ENCODE results near the gene PBOV1. TPM values are rescaled to one million over a fixed set of nuclear protein-coding genes. Genes with fewer than 3 reads are reported as not detected.

The PBOV1 gene
- total RNA-seq, 1 donor: not detected

DNA sequence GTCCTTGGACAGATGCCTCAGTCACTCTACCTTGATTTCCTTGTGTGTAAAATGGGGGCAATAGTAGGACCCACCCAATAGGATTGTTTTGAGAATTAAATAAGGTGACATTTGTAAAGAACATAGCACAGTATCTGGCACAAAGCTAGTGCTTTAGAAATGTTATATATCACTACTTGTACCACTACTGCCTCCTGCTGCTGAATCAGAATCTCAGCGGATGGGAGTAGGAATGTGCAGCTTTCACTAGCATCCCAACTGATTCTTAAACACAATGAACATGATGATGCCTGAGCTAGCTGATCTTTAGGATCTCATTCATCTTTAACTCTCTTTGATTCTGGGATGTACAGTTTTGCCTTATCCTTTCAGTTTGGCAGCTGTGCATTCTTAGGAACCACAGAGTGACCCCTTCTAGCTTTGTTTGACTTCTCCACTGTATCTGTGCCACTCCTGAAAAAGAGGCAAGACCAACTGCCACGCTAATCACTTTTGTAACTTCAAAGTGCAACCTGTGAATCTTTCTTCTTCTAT lies 7.2 kb downstream of the PBOV1 start:
- H3K4me3 ChIP-seq (ENCODE audit: low read depth, low read length): no peak overlapping the region
- no peak for DNase-seq (ENCODE audit: low read depth)
- no peak for TF ChIP-seq CTCF (IDR thresholded peaks at IDR 0.05; ENCODE audit: insufficient read depth, low read depth, low read length)

DNA sequence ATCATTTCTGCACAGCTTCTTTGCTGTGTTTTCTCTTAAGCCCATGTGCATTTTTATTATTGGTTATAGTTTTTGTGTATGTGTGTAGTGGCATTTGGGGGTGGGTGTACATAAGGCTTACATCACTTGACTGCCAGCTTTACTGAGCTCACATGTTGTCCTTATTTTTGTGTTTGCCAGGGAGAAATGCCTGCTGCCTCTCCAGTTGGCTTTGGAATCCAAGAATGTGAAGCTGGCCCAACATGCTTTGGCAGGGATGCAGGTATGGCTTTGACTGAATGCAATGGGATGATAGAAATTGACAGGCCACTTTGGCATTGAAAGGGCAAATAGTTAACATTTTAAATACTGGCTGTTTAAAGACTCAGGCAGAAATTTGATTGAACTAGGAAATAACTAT lies 11.4 kb downstream of the PBOV1 start:
- no peak for DNase-seq (ENCODE audit: low read depth)
- TF ChIP-seq CTCF (IDR thresholded peaks at IDR 0.05; ENCODE audit: insufficient read depth, low read depth, low read length): no peak
- no peak overlapping the region for H3K4me3 ChIP-seq (ENCODE audit: low read depth, low read length)

DNA sequence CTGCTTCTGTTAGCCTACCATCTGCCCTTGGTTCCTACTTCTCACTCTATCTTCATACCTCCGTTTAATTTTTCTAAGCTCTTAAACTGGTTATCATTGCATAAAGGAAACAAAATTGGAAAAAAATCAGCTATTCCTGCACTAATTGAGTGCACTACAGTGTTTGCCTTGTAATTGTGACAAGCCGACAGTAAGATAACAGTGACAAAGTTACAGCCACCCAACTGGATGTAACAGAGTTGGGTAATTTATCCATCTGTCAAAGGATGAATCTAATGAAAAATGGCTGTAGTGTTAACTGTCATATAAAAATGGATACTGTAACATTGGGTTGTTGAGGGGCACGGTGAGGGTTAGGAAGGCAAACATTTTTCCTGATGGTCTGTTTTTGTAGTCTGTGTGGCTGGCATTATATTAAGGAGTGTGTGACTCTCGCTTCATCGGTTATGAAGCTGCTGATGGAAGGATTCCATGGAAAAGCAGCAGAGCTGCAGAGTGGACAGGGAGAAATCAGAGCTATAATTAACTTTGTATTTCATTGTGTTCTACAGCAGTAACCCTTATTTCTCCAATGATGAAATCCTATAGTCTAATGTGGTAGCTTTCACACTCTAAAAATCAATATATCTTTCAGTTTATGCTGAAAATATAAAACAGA lies 12.7 kb downstream of the PBOV1 start:
- DNase-seq (ENCODE audit: low read depth): no peak
- H3K4me3 ChIP-seq (ENCODE audit: low read depth, low read length): no peak overlapping the region
- no peak for TF ChIP-seq CTCF (IDR thresholded peaks at IDR 0.05; ENCODE audit: insufficient read depth, low read depth, low read length)

DNA sequence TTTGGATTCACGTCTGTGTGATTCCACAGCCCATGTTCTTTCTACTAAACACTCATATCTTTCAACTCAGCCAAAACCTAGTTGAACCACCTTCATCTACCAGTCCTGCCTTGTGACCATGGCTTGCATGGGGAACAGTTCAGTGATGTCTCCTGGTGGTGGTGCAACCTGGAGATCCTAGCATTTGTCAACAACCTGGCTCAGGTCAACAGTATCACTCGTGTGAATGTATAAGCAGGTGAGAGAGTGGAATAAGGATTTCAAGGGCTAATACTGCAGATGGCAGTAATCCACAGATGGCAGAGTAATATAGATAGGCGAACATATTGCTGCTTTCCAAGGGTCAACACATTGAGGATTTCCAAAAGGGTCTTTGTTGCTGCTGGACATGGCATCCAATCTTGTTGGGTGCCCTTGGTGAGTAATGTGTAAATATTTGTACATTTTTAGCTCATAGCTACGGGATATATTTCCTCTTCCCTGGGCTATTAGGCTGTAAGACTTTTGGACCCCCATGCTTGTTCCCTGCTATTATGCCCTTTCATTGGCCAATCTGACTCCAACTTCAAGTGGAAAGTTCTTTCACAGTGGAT lies 13.4 kb downstream of the PBOV1 start:
- no peak for DNase-seq (ENCODE audit: low read depth)
- H3K4me3 ChIP-seq (ENCODE audit: low read depth, low read length): no peak overlapping the region
- no peak for TF ChIP-seq CTCF (IDR thresholded peaks at IDR 0.05; ENCODE audit: insufficient read depth, low read depth, low read length)

GRCh38 chr6:138204303-138204702 lies 14.0 kb downstream of the PBOV1 start:
- no peak for TF ChIP-seq CTCF (IDR thresholded peaks at IDR 0.05; ENCODE audit: insufficient read depth, low read depth, low read length)
- no peak overlapping the region for H3K4me3 ChIP-seq (ENCODE audit: low read depth, low read length)
- no peak for DNase-seq (ENCODE audit: low read depth)

- no peak for DNase-seq (ENCODE audit: low read depth)
- no peak overlapping the region for H3K4me3 ChIP-seq (ENCODE audit: low read depth, low read length)
- no peak for TF ChIP-seq CTCF (IDR thresholded peaks at IDR 0.05; ENCODE audit: insufficient read depth, low read depth, low read length)
Measured at GRCh38 chr6:138203315-138203714, 15.0 kb downstream of the PBOV1 start.
